IMR-90 (cell line): ENCODE data around the gene CCNJL.

ENCODE experiments used
- BHLHE40 ChIP-seq: fragments of 150-350 bp; IDR thresholded peaks from 2 replicates; pipeline ENCODE4 v1.6.1; 2016; ENCODE audit warnings: mild to moderate bottlenecking, low read depth, low read length
- CEBPB ChIP-seq: IDR thresholded peaks from 2 replicates; pipeline ENCODE4 v1.6.1; 2012; ENCODE audit warnings: low read depth, low read length, improper control_type of control experiment
- CTCF ChIP-seq: conservative IDR thresholded peaks from 2 replicates; pipeline ENCODE4 v1.5.1; 2012; ENCODE audit warnings: mild to moderate bottlenecking, low read depth, low read length, improper control_type of control experiment
- FOS ChIP-seq: fragments of 150-350 bp; IDR thresholded peaks from 2 replicates; pipeline ENCODE4 v1.6.1; 2016; ENCODE audit warnings: low read depth, low read length
- MAFK ChIP-seq: IDR thresholded peaks from 2 replicates; pipeline ENCODE4 v1.6.1; 2012; ENCODE audit warnings: low read depth, low read length, improper control_type of control experiment
- NFE2L2 ChIP-seq: fragments of 150-350 bp; IDR thresholded peaks from 2 replicates; pipeline ENCODE4 v1.6.1; 2016; ENCODE audit warnings: low read depth, mild to moderate bottlenecking, low read length
- POLR2A ChIP-seq: IDR thresholded peaks from 2 replicates; pipeline ENCODE4 v1.6.1; 2012; ENCODE audit warnings: mild to moderate bottlenecking, low read depth, low read length
- RAD21 ChIP-seq: IDR thresholded peaks from 2 replicates; pipeline ENCODE4 v1.6.1; 2012; ENCODE audit warnings: low read length, improper control_type of control experiment
- RCOR1 ChIP-seq: IDR thresholded peaks from 2 replicates; pipeline ENCODE4 v1.6.1; 2012; ENCODE audit warnings: mild to moderate bottlenecking, low read length, improper control_type of control experiment; ENCODE audit not compliant: insufficient replicate concordance
- SMC3 ChIP-seq: fragments of 150-350 bp; IDR thresholded peaks from 2 replicates; pipeline ENCODE4 v1.6.1; 2016; ENCODE audit warnings: low read depth, mild to moderate bottlenecking, antibody characterized with exemption, low read length, moderate library complexity
- USF2 ChIP-seq: fragments of 150-350 bp; IDR thresholded peaks from 2 replicates; pipeline ENCODE4 v1.6.1; 2017; ENCODE audit warnings: mild to moderate bottlenecking, antibody characterized with exemption, low read length, low read depth

GRCh38 chr5:160315968-160316367 lies 3.6 kb upstream of the CCNJL start:
- no peak for TF ChIP-seq POLR2A
- no peak for TF ChIP-seq SMC3
- TF ChIP-seq FOS: 0 out of 2 replicates have a peak, but pooled peaks have one; percentile 10
- TF ChIP-seq CEBPB: no peak
- no peak for TF ChIP-seq RCOR1
- TF ChIP-seq CTCF: no peak
- TF ChIP-seq USF2: no peak
- no peak for TF ChIP-seq BHLHE40
- TF ChIP-seq RAD21: no peak
- peak; percentile 96 for TF ChIP-seq NFE2L2
- TF ChIP-seq MAFK: 0 out of 2 replicates have a peak, but pooled peaks have one; percentile 38
